ENCODE measurements around the gene CRYBA4.

- TF ChIP-seq, protein P1, sequence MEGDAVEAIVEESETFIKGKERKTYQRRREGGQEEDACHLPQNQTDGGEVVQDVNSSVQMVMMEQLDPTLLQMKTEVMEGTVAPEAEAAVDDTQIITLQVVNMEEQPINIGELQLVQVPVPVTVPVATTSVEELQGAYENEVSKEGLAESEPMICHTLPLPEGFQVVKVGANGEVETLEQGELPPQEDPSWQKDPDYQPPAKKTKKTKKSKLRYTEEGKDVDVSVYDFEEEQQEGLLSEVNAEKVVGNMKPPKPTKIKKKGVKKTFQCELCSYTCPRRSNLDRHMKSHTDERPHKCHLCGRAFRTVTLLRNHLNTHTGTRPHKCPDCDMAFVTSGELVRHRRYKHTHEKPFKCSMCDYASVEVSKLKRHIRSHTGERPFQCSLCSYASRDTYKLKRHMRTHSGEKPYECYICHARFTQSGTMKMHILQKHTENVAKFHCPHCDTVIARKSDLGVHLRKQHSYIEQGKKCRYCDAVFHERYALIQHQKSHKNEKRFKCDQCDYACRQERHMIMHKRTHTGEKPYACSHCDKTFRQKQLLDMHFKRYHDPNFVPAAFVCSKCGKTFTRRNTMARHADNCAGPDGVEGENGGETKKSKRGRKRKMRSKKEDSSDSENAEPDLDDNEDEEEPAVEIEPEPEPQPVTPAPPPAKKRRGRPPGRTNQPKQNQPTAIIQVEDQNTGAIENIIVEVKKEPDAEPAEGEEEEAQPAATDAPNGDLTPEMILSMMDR (IDR thresholded peaks at IDR 0.05): no peak
- TF ChIP-seq POLR2AphosphoS5 (IDR thresholded peaks at IDR 0.05): no peak
- no peak for TF ChIP-seq EP300 (IDR thresholded peaks at IDR 0.05)
- no peak for TF ChIP-seq POLR2A (IDR thresholded peaks at IDR 0.05; ENCODE audit: low read depth)
Measured at GRCh38 chr22:26592421-26592891, 29.3 kb upstream of the CRYBA4 start.
